Thyroid gland (tissue), 4 donors: ENCODE data around the gene WHRN.

ENCODE experiments used
- CTCF ChIP-seq, 6 experiments: fragments of 200-600 bp in 3 of 6; fragments of 450-650 bp in 3 of 6; sonication (generic) in 3 of 6; IDR thresholded peaks; one replicate each; pipeline ENCODE4 v1.5.1; 2016 to 2019; ENCODE audit warnings: antibody characterized with exemption in 6 of 6, mild to moderate bottlenecking in 2 of 6, inconsistent platforms in 1 of 6, moderate library complexity in 1 of 6
- POLR2A ChIP-seq, 2 donors: fragments of 450-650 bp; IDR thresholded peaks; one replicate each; pipeline ENCODE4 v1.6.1; 2017; ENCODE audit warnings: antibody characterized with exemption in 2 of 2, mild to moderate bottlenecking in 2 of 2, moderate library complexity in 1 of 2

- no peak for TF ChIP-seq CTCF (IDR thresholded peaks at IDR 0.05)
- no peak for TF ChIP-seq POLR2A (IDR thresholded peaks at IDR 0.05)
Measured at GRCh38 chr9:114432323-114433067, 72.8 kb downstream of the WHRN start.
